Fibroblast of pulmonary artery (primary cell): ENCODE measurements around the gene HES4.

Experiments used
- DNase-seq: peaks from one replicate; pipeline ENCODE4 v3.0.0-alpha.2; 2010; ENCODE audit warnings: low read depth
- H3K4me3 ChIP-seq: replicated peaks from 2 replicates; pipeline ENCODE4 v1.5.1; 2011; ENCODE audit warnings: low read depth, mild to moderate bottlenecking, control low read depth, low read length, moderate library complexity
- TF ChIP-seq, protein P1 (sequence below): IDR thresholded peaks from 2 replicates; pipeline ENCODE4 v1.5.1; 2011; ENCODE audit warnings: mild to moderate bottlenecking, control low read depth, low read length, inconsistent platforms; ENCODE audit errors: missing control alignments

HES4 gene

DNA sequence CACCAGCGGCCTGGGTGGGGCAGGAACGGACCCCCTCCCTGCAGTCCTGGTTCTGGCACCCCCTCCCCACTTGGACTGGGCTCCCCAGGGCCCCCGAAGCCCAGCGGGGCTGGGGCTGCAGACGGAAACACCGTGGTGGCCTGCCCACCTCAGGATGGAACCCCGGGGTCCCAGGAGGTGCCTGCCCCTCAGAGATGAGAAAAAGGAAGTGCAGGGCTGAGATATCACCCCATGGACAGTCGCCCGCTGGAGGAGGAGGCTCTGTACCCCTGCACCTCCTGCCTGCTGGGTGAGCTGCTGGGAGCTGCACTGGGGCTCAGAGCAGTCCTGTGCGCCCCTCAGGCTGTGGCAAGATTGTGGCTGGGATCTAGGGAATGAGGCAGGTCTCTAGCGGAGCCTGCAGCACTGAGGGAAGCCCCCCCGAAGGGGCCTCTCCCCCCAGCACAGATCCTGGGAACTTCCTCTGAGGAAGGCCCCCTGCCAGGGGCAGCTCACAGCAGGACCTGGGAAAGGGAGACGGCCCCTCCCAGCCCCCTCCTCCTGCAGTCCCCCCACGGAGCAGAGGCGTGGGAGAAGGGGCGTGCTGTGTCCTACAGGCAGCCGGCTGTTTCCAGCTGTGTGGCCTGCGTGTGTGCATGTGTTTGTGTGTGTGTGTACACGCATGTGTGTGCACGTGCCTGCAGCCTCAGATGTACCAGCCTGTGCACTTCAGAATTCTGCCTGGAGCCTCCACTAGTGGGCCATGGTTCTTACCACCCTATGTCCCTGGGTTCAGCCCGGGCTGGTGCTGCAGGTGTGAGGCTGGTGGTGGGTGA is 26.9 kb upstream of the HES4 start:
- H3K4me3 ChIP-seq, result no peak overlapping the region
- DNase-seq, result no peak
- TF ChIP-seq, protein P1, sequence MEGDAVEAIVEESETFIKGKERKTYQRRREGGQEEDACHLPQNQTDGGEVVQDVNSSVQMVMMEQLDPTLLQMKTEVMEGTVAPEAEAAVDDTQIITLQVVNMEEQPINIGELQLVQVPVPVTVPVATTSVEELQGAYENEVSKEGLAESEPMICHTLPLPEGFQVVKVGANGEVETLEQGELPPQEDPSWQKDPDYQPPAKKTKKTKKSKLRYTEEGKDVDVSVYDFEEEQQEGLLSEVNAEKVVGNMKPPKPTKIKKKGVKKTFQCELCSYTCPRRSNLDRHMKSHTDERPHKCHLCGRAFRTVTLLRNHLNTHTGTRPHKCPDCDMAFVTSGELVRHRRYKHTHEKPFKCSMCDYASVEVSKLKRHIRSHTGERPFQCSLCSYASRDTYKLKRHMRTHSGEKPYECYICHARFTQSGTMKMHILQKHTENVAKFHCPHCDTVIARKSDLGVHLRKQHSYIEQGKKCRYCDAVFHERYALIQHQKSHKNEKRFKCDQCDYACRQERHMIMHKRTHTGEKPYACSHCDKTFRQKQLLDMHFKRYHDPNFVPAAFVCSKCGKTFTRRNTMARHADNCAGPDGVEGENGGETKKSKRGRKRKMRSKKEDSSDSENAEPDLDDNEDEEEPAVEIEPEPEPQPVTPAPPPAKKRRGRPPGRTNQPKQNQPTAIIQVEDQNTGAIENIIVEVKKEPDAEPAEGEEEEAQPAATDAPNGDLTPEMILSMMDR, result no peak

DNA sequence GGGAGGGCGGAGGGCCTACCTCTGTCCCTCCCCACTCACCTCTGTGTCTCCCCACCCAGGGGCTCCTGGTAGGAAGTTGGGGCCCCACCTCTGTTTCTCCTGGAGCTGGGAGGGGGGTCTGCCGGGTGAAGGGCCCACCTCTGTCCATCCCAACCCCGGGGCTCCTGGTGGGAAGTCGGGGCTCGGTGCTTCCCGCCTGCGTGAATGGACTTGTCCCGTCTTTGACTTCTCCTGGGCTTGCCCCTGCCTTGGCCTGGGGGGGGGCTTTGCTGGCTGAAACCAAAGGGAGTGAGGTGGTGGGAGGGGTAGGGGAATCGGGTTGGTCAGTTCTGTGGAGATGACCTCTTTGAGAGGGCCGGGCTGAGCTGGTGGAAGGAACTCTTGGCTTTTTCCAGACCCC is 25.8 kb upstream of the HES4 start:
- DNase-seq, result no peak
- TF ChIP-seq, protein P1, result no peak
- no peak overlapping the region for H3K4me3 ChIP-seq

DNA sequence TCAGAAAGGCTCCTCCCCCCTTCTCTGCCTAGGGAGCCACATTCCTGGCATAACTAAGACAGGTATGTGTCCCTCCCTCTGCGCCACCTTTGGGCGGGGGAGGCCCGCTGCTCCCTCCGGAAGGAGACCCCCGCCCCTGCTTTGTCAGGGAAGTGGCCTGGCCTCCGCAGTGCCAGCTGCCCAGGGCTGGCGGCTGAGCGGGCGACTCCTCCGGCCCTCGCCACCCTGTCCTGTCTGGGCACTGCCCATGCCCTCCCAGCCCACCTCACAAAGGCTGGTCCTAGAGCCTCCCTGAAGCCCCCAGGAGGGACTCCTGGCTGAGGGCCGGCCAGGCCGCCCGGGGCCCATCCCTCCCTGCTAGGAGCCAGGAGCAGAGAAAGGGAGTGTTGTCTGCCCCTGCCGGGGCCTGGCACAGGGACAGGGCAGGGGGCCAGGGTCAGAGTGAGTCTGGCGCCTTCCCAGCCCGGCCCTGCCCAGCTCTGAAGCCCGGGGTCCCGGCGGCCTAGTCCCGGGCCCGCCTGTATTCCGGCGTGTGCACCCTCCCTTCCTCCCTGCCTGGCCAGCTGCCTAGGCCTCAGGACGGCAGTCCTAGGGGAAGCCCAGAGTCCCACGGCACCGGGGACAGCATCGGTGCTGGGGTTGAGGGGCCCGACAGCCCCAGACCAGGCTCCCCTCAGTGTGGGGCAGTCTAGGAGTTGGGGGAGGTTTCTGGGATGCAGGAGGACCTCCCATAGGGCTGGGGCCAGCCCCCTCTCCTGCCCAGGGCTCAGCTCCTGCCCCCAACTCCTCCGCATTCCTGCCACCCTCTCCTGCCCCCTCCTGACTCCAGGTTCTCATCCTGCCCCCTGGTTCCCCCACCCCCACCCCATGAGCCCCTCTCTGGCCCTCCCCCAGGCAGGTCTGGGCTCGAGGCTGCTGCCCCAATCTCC is 25.1 kb upstream of the HES4 start:
- peak; percentile 21 for DNase-seq
- TF ChIP-seq, protein P1, result no peak
- H3K4me3 ChIP-seq, result no peak overlapping the region

DNA sequence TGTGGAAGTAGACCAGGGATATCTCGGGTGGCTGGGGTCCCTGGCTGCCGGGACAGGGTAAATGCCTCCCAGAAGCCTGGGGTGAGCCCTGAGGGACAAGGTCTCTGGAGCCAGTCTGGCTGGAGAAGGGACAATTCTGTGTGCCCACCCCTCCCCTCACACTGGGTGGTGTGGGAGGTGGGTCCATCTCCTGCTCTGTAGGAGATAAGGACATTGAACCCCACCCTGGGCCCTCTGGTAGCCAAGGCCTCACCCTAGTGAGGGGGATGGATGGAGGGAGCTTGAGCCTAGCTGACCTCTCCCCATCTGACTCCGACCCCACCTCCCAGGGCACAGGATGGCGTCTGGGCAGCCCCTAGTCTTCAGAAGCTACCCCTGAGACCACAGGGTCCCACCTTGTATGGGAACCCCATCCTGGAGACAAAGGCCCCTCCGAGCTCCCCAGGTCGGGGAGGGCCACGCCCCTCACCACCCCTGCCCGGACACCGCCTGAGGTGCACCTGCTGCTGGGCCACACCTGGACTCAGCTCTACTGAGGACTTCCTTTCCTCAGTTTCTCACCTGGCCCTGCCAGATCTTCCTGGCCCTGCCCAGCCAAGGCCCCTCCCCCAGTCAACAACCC is 24.4 kb upstream of the HES4 start:
- DNase-seq, result no peak
- H3K4me3 ChIP-seq, result no peak overlapping the region
- TF ChIP-seq, protein P1, result no peak

DNA sequence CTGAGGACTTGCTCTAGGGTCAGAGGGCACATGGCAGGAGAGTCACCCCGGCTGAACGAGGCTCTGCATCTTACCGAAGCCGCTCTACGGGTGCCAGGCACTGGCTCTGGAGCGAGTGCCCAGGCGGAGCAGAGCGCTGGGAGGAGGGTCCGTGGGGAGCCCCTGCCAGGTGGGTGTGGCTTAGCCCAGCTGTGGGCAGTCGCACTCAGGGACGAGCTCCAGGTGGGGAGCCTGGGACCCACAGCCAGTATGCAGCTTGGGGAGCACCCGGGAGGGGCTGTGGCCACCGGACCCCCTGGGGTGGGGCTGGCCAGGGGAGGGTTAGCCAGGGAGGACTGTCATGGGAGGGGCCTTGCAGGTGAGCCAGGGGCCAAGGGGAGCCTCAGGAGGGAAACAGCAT is 23.8 kb upstream of the HES4 start:
- H3K4me3 ChIP-seq, result no peak overlapping the region
- no peak for DNase-seq
- TF ChIP-seq, protein P1, result no peak

DNA sequence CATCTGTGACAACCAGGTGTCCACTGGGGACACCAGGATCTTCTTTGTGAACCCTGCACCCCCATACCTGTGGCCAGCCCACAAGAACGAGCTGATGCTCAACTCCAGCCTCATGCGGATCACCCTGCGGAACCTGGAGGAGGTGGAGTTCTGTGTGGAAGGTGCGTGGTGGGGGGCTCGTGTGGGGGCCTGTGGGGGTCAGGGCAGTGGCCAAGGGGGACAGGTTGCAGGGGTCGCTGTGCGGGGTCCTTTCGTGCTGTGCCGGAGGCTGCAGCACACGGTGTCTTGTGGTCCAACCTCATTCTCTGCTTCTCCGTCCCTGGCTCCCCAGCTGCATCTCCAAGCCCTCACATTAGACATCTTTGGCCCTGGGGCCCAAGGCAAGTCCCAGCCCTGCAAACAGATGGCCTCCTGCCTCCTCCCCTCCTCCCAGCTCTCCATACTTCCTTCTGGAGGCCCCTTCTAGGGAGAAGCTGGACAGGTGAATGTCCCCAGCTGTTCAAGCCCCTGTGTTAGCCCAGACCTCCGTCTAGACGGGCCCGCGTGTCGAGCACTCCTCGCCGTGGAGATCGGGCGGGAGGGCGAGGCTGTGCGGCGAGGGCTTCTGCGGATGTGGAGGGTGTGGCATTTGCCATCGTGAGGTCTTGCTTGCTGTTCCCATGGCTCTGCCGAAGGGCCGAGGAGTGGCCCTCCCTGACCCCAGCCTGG is 22.6 kb upstream of the HES4 start:
- TF ChIP-seq, protein P1, result no peak
- no peak for DNase-seq
- no peak overlapping the region for H3K4me3 ChIP-seq
